ENCODE results near the gene GRIA1.

The GRIA1 gene

GRCh38 chr5:153744751-153745150 lies 254.3 kb downstream of the GRIA1 start:
- no peaks in the 10 kb centered on the region for H3K4me1 Mint-ChIP-seq
- ATAC-seq (ENCODE audit: low read depth) (no peak), DNase-seq (ENCODE audit: low spot score in 2 of 2) (no peak)
- H3K27ac Mint-ChIP-seq, result no peak overlapping the region
- H3K9me3 Mint-ChIP-seq, result peaks cover 3% of the 10 kb centered on the region
- H3K4me3 Mint-ChIP-seq, result no peak overlapping the region
- no peaks in the 10 kb centered on the region for H3K36me3 Mint-ChIP-seq
- H3K27me3 Mint-ChIP-seq, result peaks cover 5% of the 10 kb centered on the region

- ATAC-seq (ENCODE audit: low read depth) (no peak), DNase-seq (ENCODE audit: low spot score in 2 of 2) (no peak)
- no peak overlapping the region for H3K27ac Mint-ChIP-seq
- H3K4me1 Mint-ChIP-seq, result no peaks in the 10 kb centered on the region
- peaks cover 3% of the 10 kb centered on the region for H3K9me3 Mint-ChIP-seq
- no peak overlapping the region for H3K4me3 Mint-ChIP-seq
- H3K36me3 Mint-ChIP-seq, result no peaks in the 10 kb centered on the region
- H3K27me3 Mint-ChIP-seq, result peaks cover 5% of the 10 kb centered on the region
Observed at GRCh38 chr5:153745778-153746395, 255.4 kb downstream of the GRIA1 start.

- H3K4me3 Mint-ChIP-seq, result no peak overlapping the region
- H3K27ac Mint-ChIP-seq, result no peak overlapping the region
- ATAC-seq (ENCODE audit: low read depth), result no peak
- no peaks in the 10 kb centered on the region for H3K36me3 Mint-ChIP-seq
- H3K4me1 Mint-ChIP-seq, result no peaks in the 10 kb centered on the region
- peaks cover 3% of the 10 kb centered on the region for H3K9me3 Mint-ChIP-seq
- peaks cover 5% of the 10 kb centered on the region for H3K27me3 Mint-ChIP-seq
- no peak for DNase-seq (ENCODE audit: low spot score in 2 of 2)
Observed at GRCh38 chr5:153746440-153746839, 256.0 kb downstream of the GRIA1 start.

GRCh38 chr5:153748823-153749222 lies 258.4 kb downstream of the GRIA1 start:
- no peaks in the 10 kb centered on the region for H3K36me3 Mint-ChIP-seq
- no peak overlapping the region for H3K4me3 Mint-ChIP-seq
- no peak overlapping the region for H3K27ac Mint-ChIP-seq
- peaks cover 2% of the 10 kb centered on the region for H3K9me3 Mint-ChIP-seq
- H3K27me3 Mint-ChIP-seq, result peaks cover 3% of the 10 kb centered on the region
- no peak for ATAC-seq (ENCODE audit: low read depth)
- no peaks in the 10 kb centered on the region for H3K4me1 Mint-ChIP-seq
- DNase-seq (ENCODE audit: low spot score in 2 of 2), result no peak

DNA sequence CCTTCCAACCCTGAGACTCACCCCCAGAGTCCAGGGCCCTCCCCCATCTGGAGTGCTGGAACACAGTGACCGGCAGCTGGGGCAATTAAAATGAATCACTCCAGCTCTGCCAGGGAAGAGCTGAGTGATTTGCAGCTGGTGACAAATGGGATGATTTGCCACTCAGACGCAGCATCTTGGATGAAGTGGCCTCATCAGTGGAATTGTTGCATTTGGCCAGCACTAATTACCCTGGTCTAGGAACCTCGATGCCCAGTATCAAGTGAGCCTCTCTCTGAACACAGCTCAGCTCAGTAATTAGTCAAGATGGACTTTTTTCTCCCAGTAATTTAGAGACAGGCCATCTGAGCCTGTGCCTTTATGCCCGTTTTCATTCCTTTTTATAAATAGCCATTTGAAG lies 259.5 kb downstream of the GRIA1 start:
- H3K4me3 Mint-ChIP-seq, result no peak overlapping the region
- ATAC-seq (ENCODE audit: low read depth) (no peak), DNase-seq (ENCODE audit: low spot score in 2 of 2) (no peak)
- H3K27ac Mint-ChIP-seq, result no peak overlapping the region
- no peaks in the 10 kb centered on the region for H3K36me3 Mint-ChIP-seq
- peaks cover 3% of the 10 kb centered on the region for H3K9me3 Mint-ChIP-seq
- peaks cover 3% of the 10 kb centered on the region for H3K27me3 Mint-ChIP-seq
- no peaks in the 10 kb centered on the region for H3K4me1 Mint-ChIP-seq

DNA sequence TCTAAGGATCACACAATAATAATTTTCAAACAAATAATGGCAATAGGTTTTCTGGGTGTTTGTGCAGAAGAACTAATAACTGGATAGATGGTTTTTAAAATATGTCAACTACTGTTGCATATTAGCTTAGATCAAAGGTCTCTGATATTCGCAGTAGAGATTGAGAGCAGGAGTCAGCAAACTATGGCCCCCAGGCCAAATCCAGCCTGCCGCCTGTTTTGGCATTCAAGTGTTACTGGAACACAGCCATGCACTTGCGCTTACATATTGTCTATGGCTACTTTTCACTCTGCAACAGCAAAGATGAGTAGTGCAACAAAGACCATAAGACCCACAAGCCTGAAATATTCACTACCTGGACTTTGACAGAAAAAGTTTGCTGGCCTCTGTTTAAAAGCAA lies 260.8 kb downstream of the GRIA1 start:
- DNase-seq (ENCODE audit: low spot score in 2 of 2), result no peak
- no peak for ATAC-seq (ENCODE audit: low read depth)
- H3K27ac Mint-ChIP-seq, result no peak overlapping the region
- peaks cover 3% of the 10 kb centered on the region for H3K9me3 Mint-ChIP-seq
- H3K4me3 Mint-ChIP-seq, result no peak overlapping the region
- no peaks in the 10 kb centered on the region for H3K4me1 Mint-ChIP-seq
- no peaks in the 10 kb centered on the region for H3K27me3 Mint-ChIP-seq
- no peaks in the 10 kb centered on the region for H3K36me3 Mint-ChIP-seq

DNA sequence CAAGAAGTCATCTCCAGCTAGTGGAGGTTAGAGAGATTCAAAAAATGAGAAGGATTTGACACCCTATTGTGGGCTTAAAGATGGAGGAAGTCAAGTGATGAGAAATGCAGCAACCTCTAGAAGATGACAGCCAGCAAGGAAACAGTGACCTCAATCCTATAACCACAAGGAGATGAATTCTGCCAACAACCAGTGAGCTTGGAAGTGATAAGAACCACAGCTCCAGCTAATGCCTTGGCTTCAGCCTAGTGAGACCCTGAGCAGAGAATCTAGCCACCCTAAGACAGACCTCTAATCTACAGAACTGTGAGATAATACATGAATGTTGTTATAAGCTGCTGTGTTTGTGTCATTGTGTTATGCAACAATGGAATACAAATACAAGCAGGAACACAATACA lies 262.4 kb downstream of the GRIA1 start:
- H3K9me3 Mint-ChIP-seq, result peaks cover 10% of the 10 kb centered on the region
- no peak overlapping the region for H3K27ac Mint-ChIP-seq
- no peaks in the 10 kb centered on the region for H3K4me1 Mint-ChIP-seq
- no peak for DNase-seq (ENCODE audit: low spot score in 2 of 2)
- H3K4me3 Mint-ChIP-seq, result no peak overlapping the region
- no peaks in the 10 kb centered on the region for H3K36me3 Mint-ChIP-seq
- ATAC-seq (ENCODE audit: low read depth), result no peak
- no peaks in the 10 kb centered on the region for H3K27me3 Mint-ChIP-seq

DNA sequence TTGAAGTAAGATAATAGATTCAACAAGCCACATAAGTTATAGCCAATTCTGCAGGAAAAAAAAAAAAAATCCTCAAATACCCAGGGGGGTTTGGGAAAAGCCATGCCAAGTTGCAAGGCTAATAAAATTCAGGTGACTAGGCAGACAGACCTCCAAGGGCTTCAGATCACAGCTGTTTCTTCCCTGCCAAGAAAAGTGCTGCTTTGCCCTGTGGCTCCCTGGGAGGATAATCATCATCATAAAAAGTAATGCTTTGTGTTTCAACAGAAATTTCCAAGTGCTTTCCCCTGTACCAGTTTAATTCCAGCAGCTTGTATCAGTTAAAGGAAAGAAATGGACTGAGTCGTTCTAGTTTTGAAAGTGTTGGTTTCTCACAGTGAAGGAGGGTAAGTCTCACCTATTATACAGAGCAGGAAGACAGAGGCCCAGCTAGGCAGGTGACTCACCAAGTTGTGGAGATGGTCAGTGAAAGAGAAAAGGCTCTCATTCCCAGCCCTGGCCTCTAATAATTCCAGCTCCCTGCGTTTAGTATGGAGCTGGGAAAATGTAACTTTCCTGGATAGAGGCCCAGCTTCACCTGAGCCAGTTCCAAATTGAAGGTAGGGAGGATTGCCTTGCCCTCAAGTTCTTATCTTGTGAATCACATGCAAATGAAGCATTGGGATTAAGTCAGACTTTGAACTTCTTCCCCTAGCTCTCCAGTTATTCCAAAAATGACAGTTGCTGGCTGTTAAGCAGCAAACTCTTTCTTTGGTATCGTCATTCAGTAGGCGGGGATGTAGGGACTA lies 263.4 kb downstream of the GRIA1 start:
- no peaks in the 10 kb centered on the region for H3K4me1 Mint-ChIP-seq
- H3K9me3 Mint-ChIP-seq, result peaks cover 9% of the 10 kb centered on the region
- ATAC-seq (ENCODE audit: low read depth), result no peak
- H3K27ac Mint-ChIP-seq, result no peak overlapping the region
- H3K4me3 Mint-ChIP-seq, result no peak overlapping the region
- no peak for DNase-seq (ENCODE audit: low spot score in 2 of 2)
- no peaks in the 10 kb centered on the region for H3K27me3 Mint-ChIP-seq
- H3K36me3 Mint-ChIP-seq, result no peaks in the 10 kb centered on the region

- ATAC-seq (ENCODE audit: low read depth) (no peak), DNase-seq (ENCODE audit: low spot score in 2 of 2) (no peak)
- Mint-ChIP-seq H3K4me1 (no peaks in the 10 kb centered on the region), H3K9me3 (peaks cover 10% of the 10 kb centered on the region), H3K27ac (no peak overlapping the region), H3K27me3 (no peaks in the 10 kb centered on the region), H3K36me3 (no peaks in the 10 kb centered on the region), H3K4me3 (no peak overlapping the region)
Observed at GRCh38 chr5:153755913-153756500, 265.5 kb downstream of the GRIA1 start.

GRCh38 chr5:153756540-153756939 lies 266.1 kb downstream of the GRIA1 start:
- H3K27ac Mint-ChIP-seq, result no peak overlapping the region
- ATAC-seq (ENCODE audit: low read depth) (no peak), DNase-seq (ENCODE audit: low spot score in 2 of 2) (no peak)
- H3K9me3 Mint-ChIP-seq, result peaks cover 10% of the 10 kb centered on the region
- H3K36me3 Mint-ChIP-seq, result no peaks in the 10 kb centered on the region
- no peaks in the 10 kb centered on the region for H3K27me3 Mint-ChIP-seq
- no peaks in the 10 kb centered on the region for H3K4me1 Mint-ChIP-seq
- H3K4me3 Mint-ChIP-seq, result no peak overlapping the region

- H3K4me3 Mint-ChIP-seq, result no peak overlapping the region
- peaks cover 2% of the 10 kb centered on the region for H3K27me3 Mint-ChIP-seq
- peaks cover 4% of the 10 kb centered on the region for H3K9me3 Mint-ChIP-seq
- ATAC-seq (ENCODE audit: low read depth) (no peak), DNase-seq (ENCODE audit: low spot score in 2 of 2) (no peak)
- H3K4me1 Mint-ChIP-seq, result no peaks in the 10 kb centered on the region
- no peaks in the 10 kb centered on the region for H3K36me3 Mint-ChIP-seq
- no peak overlapping the region for H3K27ac Mint-ChIP-seq
Observed at GRCh38 chr5:153765987-153766386, 275.5 kb downstream of the GRIA1 start.

DNA sequence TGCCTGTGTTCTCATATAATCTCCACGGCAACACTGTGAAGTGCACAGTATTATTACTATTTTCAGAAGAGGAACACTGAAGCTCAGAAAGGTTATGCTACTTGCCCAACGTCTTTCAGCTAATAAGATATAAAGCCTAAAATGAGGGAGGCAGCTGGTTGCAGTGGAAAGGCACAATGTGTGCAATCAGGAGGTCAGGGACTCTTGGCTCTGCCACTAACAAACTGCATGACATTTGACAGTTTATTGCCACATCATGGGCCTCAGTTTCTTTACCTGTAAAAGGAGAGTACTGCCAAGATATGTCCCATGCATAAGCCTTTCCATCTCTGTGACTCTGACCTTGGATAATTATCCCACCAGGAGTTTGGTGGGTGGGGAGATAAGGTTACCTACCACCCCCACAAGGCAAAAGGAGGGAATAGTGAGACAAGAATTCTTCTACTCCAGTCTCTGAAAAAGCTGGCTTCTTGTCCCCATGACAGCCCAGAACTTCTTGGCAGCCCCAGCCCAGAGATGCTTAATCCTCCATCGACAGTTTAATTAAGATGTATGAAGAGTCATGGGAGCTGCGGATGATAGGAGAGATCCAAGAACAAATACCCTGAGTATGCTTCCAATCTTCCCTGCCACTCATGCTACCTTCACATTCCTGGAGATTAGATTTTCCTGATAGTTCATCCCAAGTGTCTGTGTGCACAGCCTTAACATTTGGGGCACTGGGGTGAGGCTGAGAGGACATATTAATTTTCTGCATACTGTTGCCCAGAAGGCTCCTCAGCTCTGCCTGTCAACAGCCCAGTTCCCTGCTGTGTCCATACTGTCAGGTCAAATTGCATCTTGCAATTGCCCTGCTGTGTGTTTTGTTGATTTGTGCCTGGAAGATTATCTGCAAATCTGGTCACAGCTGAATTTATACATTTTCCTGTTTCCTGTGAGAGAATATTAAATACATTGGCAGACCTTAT lies 277.0 kb downstream of the GRIA1 start:
- Mint-ChIP-seq H3K9me3 (peaks cover 6% of the 10 kb centered on the region), H3K36me3 (no peaks in the 10 kb centered on the region), H3K4me3 (no peak overlapping the region), H3K27me3 (peaks cover 4% of the 10 kb centered on the region), H3K4me1 (no peaks in the 10 kb centered on the region), H3K27ac (no peak overlapping the region)
- DNase-seq (ENCODE audit: low spot score in 2 of 2) (no peak), ATAC-seq (ENCODE audit: low read depth) (no peak)

DNA sequence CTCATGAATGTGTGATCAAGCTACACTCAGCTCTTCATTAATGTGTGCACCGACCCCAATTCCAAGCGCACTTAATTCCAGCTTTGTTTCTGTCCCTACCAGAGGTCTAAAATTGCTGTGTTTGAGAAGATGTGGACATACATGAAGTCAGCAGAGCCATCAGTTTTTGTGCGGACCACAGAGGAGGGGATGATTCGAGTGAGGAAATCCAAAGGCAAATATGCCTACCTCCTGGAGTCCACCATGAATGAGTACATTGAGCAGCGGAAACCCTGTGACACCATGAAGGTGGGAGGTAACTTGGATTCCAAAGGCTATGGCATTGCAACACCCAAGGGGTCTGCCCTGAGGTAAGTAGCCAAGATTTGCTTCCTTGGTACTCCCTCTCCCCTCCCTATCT lies 279.6 kb downstream of the GRIA1 start:
- no peaks in the 10 kb centered on the region for H3K36me3 Mint-ChIP-seq
- H3K27me3 Mint-ChIP-seq, result peaks cover 2% of the 10 kb centered on the region
- peaks cover 2% of the 10 kb centered on the region for H3K9me3 Mint-ChIP-seq
- no peaks in the 10 kb centered on the region for H3K4me1 Mint-ChIP-seq
- no peak for ATAC-seq (ENCODE audit: low read depth)
- no peak for DNase-seq (ENCODE audit: low spot score in 2 of 2)
- no peak overlapping the region for H3K4me3 Mint-ChIP-seq
- no peak overlapping the region for H3K27ac Mint-ChIP-seq

GRCh38 chr5:153774686-153775085 lies 284.2 kb downstream of the GRIA1 start:
- H3K4me1 Mint-ChIP-seq, result no peaks in the 10 kb centered on the region
- H3K9me3 Mint-ChIP-seq, result peaks cover 4% of the 10 kb centered on the region
- H3K27me3 Mint-ChIP-seq, result peaks cover 7% of the 10 kb centered on the region
- no peaks in the 10 kb centered on the region for H3K36me3 Mint-ChIP-seq
- H3K27ac Mint-ChIP-seq, result no peak overlapping the region
- DNase-seq (ENCODE audit: low spot score in 2 of 2) (no peak), ATAC-seq (ENCODE audit: low read depth) (no peak)
- no peak overlapping the region for H3K4me3 Mint-ChIP-seq
